SK-N-SH treated with all-trans-retinoic acid at 6 μM for 48 hours (cell line): Measurements from ENCODE around the gene HS6ST2.

Experiments
- ARNTL ChIP-seq: fragments of 450-650 bp; formaldehyde crosslinking; IDR thresholded peaks from 2 replicates; pipeline ENCODE4 v1.5.0; 2020; ENCODE audit warnings: low read depth, mild to moderate bottlenecking, moderate library complexity, borderline replicate concordance
- CSRNP3 ChIP-seq: fragments of 250-450 bp; sonication (Bioruptor Pico); IDR thresholded peaks from 2 replicates; pipeline ENCODE4 v1.5.1; 2021; ENCODE audit warnings: mild to moderate bottlenecking, moderate library complexity
- OSR1 ChIP-seq: fragments of 250-450 bp; sonication (Bioruptor Pico); IDR thresholded peaks from 2 replicates; pipeline ENCODE4 v1.8.0; 2022; ENCODE audit warnings: moderate library complexity, mild to moderate bottlenecking, inconsistent platforms
- PATZ1 ChIP-seq: fragments of 250-450 bp; sonication (Bioruptor Pico); IDR thresholded peaks from 2 replicates; pipeline ENCODE4 v1.8.0; 2020; ENCODE audit warnings: mild to moderate bottlenecking, moderate library complexity, borderline replicate concordance
- RARB ChIP-seq: fragments of 250-450 bp; sonication (Bioruptor Pico); IDR thresholded peaks from 2 replicates; pipeline ENCODE4 v1.8.0; 2021; ENCODE audit warnings: mild to moderate bottlenecking, moderate library complexity
- TSHZ2 ChIP-seq: fragments of 250-450 bp; sonication (Bioruptor Pico); IDR thresholded peaks from 2 replicates; pipeline ENCODE4 v1.5.0; 2020; ENCODE audit warnings: mild to moderate bottlenecking, moderate library complexity
- ZFP3 ChIP-seq: fragments of 250-450 bp; sonication (Bioruptor Pico); IDR thresholded peaks from 2 replicates; pipeline ENCODE4 v1.5.0; 2020; ENCODE audit warnings: mild to moderate bottlenecking, moderate library complexity
- ZFP30 ChIP-seq: fragments of 450-650 bp; formaldehyde crosslinking; IDR thresholded peaks from 2 replicates; pipeline ENCODE4 v1.5.0; 2022; ENCODE audit warnings: mild to moderate bottlenecking, moderate library complexity
- ZNF565 ChIP-seq: fragments of 450-650 bp; formaldehyde crosslinking; conservative IDR thresholded peaks from 2 replicates; pipeline ENCODE4 v1.5.0; 2020; ENCODE audit warnings: low read depth, mild to moderate bottlenecking, moderate library complexity

- TF ChIP-seq CSRNP3 (CRISPR knock-in tag) (no peak), PATZ1 (no peak), ZFP30 (CRISPR knock-in tag) (no peak), OSR1 (CRISPR knock-in tag) (no peak), ZFP3 (CRISPR knock-in tag) (no peak), TSHZ2 (CRISPR knock-in tag) (no peak), ARNTL (CRISPR knock-in tag) (no peak), ZNF565 (CRISPR knock-in tag) (no peak), RARB (CRISPR knock-in tag) (no peak)
Observed at GRCh38 chrX:132648895-132649294, 309.5 kb downstream of the HS6ST2 start.
